Cardiac muscle cell (in vitro differentiated cells and primary cell): ENCODE results near the gene NLN. TPM values are rescaled to one million over a fixed set of nuclear protein-coding genes. Genes with fewer than 3 reads are reported as not detected.
A peak's percentile ranks its signal among the peaks of the same experiment; 100 is the strongest.
"Not testable (repeated sequence)": the region's sequence is repeated elsewhere in the genome, so short reads cannot be mapped to it uniquely, and the experiment has no call there.

Experiments
- DNase-seq, 2 donors: peaks; one replicate each; pipeline versions ENCODE4 v3.0.0 to v3.0.0-alpha.2; 2010 to 2017; ENCODE audit warnings: low read depth in 1 of 2, low spot score in 1 of 2
- H3K27ac ChIP-seq: fragments of 200-600 bp; sonication (generic); 2 replicates; pipeline ENCODE4 v1.5.1; 2016
- H3K27me3 ChIP-seq: fragments of 200-600 bp; sonication (generic); 2 replicates; pipeline ENCODE4 v1.6.0; 2016; ENCODE audit warnings: control low read depth
- H3K36me3 ChIP-seq: fragments of 200-600 bp; sonication (generic); 2 replicates; pipeline ENCODE4 v1.5.1; 2016; ENCODE audit warnings: control low read depth
- H3K4me1 ChIP-seq: fragments of 200-600 bp; sonication (generic); 2 replicates; pipeline ENCODE4 v1.8.1; 2017; ENCODE audit warnings: low read depth, mild to moderate bottlenecking, mixed run types
- H3K4me3 ChIP-seq: fragments of 200-600 bp; sonication (generic); 2 replicates; pipeline ENCODE4 v1.5.1; 2016; ENCODE audit warnings: mild to moderate bottlenecking
- H3K9me3 ChIP-seq: fragments of 200-600 bp; sonication (generic); 2 replicates; pipeline ENCODE4 v1.5.1; 2017; ENCODE audit warnings: low read depth, mild to moderate bottlenecking, control low read depth
- polyA plus RNA-seq: library from polyadenylated mRNA; unstranded; fragments of >200 nt; fragmentation: Nextera tagmentation; extraction: Ambion mirVana; gene quantifications from 2 replicates; pipeline ENCODE4 v1.2.1, GENCODE V29; 2016
- total RNA-seq: library from RNA; depleted of rRNA; stranded (reverse); fragments of >200 nt; gene quantifications from 2 replicates; pipeline ENCODE4 v1.2.3, GENCODE V29; 2016
- TF ChIP-seq, protein P1 (sequence below): IDR thresholded peaks from 2 replicates; pipeline ENCODE4 v1.5.1; 2012; ENCODE audit warnings: low read depth, mild to moderate bottlenecking, low read length

Gene NLN
- total and polyA plus RNA-seq, 2 experiments from 2014 or later = 14.7 to 19.2 TPM

DNA sequence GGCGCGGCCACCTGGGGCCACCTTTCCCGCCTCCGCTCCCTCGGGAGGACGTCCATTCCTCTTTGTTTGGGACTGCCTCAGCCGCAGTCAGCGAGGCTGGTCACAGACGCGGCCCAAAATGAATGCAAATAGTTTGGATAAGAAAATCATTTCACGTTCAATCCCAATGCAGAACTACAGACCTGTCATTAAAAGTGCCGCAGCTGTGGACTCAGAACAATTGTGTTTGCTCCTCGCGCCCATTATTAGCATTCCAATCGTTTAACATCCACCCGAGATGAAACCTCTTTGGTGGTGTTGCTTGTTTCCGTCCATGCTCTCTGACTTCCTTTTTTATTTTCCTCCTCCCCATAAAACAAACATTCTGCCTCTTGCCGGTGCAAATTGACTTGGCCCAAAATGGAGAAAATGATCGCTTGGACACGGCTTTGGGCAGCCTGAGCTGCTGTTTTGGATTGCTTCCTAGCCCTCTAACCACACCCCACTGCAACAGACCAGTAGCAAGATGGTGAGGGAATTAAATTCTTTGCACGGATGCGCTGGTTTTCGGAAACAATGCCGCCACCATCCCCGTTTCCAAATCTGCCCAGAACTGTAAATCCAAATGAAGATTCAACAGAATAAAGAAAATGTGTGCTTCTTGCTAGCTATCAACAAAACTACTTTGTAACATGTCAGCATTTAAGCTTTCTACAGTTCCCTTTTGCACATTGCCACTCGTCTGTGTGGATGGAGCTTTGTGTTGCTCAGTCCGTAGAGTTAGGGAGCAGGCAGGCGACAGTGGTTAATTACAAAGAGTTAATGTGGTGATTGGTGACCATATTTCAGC is 784 bp downstream of the NLN start:
- H3K4me1 ChIP-seq = no peaks in the 10 kb centered on the region
- peak; percentile 50 to 79 for DNase-seq
- H3K27ac ChIP-seq = peak overlapping the region; percentile 38
- H3K4me3 ChIP-seq = peak overlapping the region; percentile 79
- TF ChIP-seq, protein P1, sequence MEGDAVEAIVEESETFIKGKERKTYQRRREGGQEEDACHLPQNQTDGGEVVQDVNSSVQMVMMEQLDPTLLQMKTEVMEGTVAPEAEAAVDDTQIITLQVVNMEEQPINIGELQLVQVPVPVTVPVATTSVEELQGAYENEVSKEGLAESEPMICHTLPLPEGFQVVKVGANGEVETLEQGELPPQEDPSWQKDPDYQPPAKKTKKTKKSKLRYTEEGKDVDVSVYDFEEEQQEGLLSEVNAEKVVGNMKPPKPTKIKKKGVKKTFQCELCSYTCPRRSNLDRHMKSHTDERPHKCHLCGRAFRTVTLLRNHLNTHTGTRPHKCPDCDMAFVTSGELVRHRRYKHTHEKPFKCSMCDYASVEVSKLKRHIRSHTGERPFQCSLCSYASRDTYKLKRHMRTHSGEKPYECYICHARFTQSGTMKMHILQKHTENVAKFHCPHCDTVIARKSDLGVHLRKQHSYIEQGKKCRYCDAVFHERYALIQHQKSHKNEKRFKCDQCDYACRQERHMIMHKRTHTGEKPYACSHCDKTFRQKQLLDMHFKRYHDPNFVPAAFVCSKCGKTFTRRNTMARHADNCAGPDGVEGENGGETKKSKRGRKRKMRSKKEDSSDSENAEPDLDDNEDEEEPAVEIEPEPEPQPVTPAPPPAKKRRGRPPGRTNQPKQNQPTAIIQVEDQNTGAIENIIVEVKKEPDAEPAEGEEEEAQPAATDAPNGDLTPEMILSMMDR = no peak
- H3K9me3 ChIP-seq = no peaks in the 10 kb centered on the region
- peaks cover 3% of the 10 kb centered on the region for H3K36me3 ChIP-seq
- no peaks in the 10 kb centered on the region for H3K27me3 ChIP-seq

DNA sequence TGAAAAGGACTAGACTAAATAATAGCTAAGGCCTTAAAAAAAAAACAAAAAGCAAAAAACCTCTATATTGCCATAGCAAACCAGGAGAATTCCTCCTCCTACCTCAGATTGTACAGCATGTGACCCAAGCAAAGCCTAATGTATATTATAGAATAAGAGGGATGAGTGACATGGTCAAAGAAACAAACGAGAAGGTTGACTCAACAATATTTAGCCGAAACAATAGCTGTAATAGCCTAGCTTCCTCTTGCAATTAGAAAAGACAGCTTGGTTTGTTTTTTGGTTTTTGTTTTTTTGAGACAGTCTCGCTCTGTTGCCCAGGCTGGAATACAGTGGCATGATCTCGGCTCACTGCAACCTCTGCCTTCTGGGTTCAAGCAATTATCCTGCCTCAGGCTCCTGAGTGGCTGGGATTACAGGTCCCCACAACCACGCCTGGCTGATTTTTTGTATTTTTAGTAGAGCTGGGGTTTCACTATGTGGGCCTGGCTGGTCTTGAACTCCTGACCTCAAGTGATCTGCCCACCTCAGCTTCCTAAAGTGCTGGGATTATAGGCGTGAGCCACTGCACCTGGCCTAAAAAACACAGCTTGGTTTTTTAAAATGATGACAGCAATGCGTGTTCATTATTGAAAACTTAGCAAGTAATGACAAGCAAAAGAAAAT is 5.6 kb downstream of the NLN start:
- H3K27me3 ChIP-seq = no peaks in the 10 kb centered on the region
- no peak overlapping the region for H3K27ac ChIP-seq
- H3K4me3 ChIP-seq = no peak overlapping the region
- TF ChIP-seq, protein P1 = no peak
- no peaks in the 10 kb centered on the region for H3K4me1 ChIP-seq
- H3K36me3 ChIP-seq = no peaks in the 10 kb centered on the region
- H3K9me3 ChIP-seq = no peaks in the 10 kb centered on the region
- DNase-seq = no peak

DNA sequence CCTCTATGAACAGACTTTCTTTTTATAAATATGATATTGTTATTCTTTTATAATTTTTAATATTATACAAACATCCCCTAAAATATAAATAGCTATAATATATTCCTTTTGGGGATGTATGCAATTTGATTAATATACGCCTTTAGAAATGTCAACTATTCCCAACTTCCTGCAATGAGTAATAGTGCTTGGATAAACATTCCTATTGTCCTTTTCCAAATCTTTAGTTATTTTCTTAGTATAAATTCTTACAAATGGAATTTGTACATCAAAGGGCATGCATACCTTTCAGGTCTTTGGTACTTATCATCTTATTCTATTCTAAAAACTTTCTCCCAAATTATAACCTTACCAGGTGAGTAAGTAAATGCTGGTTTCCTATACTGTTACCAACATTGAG is 6.2 kb downstream of the NLN start:
- Histone ChIP-seq H3K27ac (no peak overlapping the region), H3K27me3 (no peaks in the 10 kb centered on the region), H3K9me3 (no peaks in the 10 kb centered on the region), H3K4me1 (no peaks in the 10 kb centered on the region), H3K4me3 (no peak overlapping the region), H3K36me3 (no peaks in the 10 kb centered on the region)
- no peak for DNase-seq
- TF ChIP-seq, protein P1 = no peak

DNA sequence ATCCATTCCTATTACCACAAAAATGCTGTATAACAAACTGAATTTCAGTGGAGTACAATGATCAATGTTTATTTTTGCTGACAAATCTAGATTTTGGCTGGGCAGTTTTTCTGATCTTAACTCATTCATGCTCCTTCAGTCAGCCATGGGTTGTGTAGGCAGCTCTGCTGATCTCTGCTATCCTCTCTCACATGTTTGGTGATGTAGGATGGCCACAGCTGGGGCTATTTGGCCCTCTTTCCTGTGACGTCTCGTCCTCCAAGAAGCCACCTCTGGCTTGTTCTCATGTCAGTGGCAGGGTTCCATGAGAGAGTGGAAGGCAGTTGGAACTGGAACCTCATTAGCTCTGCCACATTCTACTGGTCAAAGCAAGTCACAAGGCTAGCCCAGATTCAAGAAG is 8.9 kb downstream of the NLN start:
- Histone ChIP-seq H3K36me3 (no peaks in the 10 kb centered on the region), H3K9me3 (no peaks in the 10 kb centered on the region), H3K27ac (no peak overlapping the region), H3K4me3 (no peak overlapping the region), H3K27me3 (no peaks in the 10 kb centered on the region), H3K4me1 (no peaks in the 10 kb centered on the region)
- no peak for DNase-seq
- TF ChIP-seq, protein P1 = no peak

DNA sequence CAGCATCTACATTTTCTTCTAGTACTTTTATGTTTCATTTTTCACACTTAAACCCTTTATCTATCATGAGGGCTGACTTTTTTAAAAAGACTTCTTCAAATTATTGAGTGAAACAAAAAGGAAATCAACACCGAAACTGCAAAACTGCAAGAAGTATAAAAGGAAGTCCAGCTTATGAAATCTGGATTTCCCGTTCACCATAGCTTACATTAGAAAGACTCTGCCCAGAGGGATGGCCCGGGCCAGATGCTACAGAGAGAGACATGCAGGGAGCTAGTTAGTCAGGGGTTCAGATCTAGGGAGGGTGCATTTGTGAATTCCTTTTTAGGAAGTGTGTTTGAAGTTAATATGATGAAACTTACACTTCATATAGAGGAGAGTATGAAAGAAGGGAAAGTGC is 10.0 kb downstream of the NLN start:
- not testable (repeated sequence) for H3K27ac ChIP-seq, H3K27me3 ChIP-seq, DNase-seq, H3K9me3 ChIP-seq, H3K4me1 ChIP-seq, H3K36me3 ChIP-seq, H3K4me3 ChIP-seq

DNA sequence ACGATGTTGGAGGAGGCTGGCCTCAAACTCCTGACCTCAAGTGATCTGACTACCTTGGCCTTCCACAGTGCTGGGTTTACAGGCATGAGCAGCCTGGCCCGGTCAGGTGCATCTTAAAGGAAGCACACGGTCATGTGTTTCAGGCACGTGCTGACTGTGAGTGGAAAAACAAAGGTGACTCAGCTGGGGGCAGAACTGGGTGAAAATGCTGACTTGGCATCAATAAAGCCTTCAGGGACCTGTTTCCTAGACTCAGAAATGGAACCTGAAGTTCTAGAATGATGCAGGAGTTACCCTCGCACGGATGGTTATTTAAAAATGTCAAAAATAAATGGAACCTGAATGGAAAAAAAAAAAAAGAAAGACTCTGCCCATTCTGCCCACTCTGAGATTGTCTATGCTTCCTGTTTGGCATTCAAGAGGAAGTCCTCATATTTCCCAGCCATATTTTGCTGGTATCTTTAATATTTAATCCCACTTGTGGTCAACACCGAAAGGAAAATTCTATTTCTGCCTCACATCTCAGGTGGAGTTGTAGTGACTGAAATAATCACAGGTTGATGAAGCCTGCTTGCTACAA is 12.3 kb downstream of the NLN start:
- not testable (repeated sequence) for DNase-seq, H3K9me3 ChIP-seq, H3K27ac ChIP-seq, H3K4me1 ChIP-seq, H3K36me3 ChIP-seq, H3K27me3 ChIP-seq, H3K4me3 ChIP-seq
